Astrocyte of the cerebellum (primary cell): ENCODE measurements around the gene CEP164.
A peak's percentile ranks its signal among the peaks of the same experiment; 100 is the strongest.

ENCODE experiments used
- DNase-seq: peaks from one replicate; pipeline ENCODE4 v3.0.0-alpha.2; 2011; ENCODE audit warnings: low read depth
- H3K4me3 ChIP-seq: 2 replicates; pipeline ENCODE4 v1.5.1; 2011; ENCODE audit warnings: mild to moderate bottlenecking, low read depth, low read length, moderate library complexity
- in situ Hi-C: cut with HindIII; loops from 2 replicates; pipeline ENCODE4 v1.10.0; 2017; ENCODE audit warnings: low sequenced_read_pairs
- TF ChIP-seq, protein P1 (sequence below): IDR thresholded peaks from 2 replicates; pipeline ENCODE4 v1.5.1; 2012; ENCODE audit warnings: low read length, low read depth, moderate library complexity, mild to moderate bottlenecking; ENCODE audit errors: missing control alignments

CEP164 gene

GRCh38 chr11:117327567-117328374 is at the start of gene CEP164:
CEP164 (plus strand) TSS chr11:117327854; CDS start chr11:117338587, 10,733 bp downstream.
- H3K4me3 ChIP-seq, result peak within 1 kb of the TSS; percentile 87
- peak; percentile 87 for DNase-seq
- in situ Hi-C loops, result no loop called here
- TF ChIP-seq, protein P1, sequence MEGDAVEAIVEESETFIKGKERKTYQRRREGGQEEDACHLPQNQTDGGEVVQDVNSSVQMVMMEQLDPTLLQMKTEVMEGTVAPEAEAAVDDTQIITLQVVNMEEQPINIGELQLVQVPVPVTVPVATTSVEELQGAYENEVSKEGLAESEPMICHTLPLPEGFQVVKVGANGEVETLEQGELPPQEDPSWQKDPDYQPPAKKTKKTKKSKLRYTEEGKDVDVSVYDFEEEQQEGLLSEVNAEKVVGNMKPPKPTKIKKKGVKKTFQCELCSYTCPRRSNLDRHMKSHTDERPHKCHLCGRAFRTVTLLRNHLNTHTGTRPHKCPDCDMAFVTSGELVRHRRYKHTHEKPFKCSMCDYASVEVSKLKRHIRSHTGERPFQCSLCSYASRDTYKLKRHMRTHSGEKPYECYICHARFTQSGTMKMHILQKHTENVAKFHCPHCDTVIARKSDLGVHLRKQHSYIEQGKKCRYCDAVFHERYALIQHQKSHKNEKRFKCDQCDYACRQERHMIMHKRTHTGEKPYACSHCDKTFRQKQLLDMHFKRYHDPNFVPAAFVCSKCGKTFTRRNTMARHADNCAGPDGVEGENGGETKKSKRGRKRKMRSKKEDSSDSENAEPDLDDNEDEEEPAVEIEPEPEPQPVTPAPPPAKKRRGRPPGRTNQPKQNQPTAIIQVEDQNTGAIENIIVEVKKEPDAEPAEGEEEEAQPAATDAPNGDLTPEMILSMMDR, result no peak

DNA sequence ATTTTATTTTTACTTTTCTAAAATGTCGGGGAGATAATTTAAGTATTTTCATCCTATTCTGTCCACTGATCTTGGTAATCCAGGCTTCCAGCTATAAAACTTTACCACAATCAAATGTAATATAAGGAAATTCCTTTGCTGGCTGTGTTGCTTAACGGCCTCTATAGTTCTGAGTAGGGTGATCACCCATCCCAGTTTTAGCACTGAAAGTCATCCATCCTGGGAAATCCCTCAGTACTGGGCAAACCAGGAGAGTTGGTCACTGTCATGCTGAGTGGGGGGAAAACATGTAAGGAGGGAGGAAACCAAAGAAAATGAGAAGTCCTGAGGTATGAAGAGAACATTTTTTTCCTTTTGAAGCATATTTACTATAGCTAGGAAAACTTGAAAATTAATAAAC is 49.3 kb upstream of the CEP164 start:
- TF ChIP-seq, protein P1, result no peak

DNA sequence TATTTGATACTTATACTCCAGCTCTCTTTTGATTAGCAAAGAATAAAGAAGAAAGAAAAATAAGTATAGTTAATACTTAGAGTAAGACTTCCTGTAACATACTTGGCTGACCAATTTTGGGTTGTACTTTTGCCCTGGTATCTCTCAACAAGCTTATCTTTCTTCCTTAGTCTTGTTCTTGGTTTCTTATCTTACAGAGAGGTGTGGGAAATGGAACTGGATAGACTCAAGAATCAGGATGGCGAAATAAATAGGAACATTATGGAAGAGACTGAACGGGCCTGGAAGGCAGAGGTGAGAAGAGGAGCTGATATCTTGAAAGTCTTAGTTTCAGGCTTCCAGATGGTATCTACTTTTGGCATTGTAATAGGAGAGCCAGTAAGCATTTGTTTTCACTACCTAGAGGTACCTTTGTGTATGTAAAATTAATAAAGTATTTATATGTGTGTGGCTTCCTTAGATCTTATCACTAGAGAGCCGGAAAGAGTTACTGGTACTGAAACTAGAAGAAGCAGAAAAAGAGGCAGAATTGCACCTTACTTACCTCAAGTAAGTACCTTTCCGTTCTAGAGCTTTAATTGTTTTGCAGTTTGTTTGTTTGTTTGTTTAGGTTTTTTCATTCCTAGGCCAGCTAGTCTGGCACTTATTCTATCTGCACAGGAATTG is 47.8 kb upstream of the CEP164 start:
- H3K4me3 ChIP-seq, result no peak overlapping the region
- TF ChIP-seq, protein P1, result no peak
- DNase-seq, result no peak
- in situ Hi-C loops, result loop anchor here (5.0 kb wide), 1 partner anchor 38 kb away; no protein-coding TSS in a partner anchor

More for the DNA sequence above, 49.3 kb upstream of the CEP164 start:
- no peak for DNase-seq
- in situ Hi-C loops, result loop anchor here (5.0 kb wide), 1 partner anchor 36 kb away; no protein-coding TSS in a partner anchor
- no peak overlapping the region for H3K4me3 ChIP-seq

GRCh38 chr11:117281159-117281558 is 46.5 kb upstream of the CEP164 start:
- H3K4me3 ChIP-seq, result no peak overlapping the region

DNA sequence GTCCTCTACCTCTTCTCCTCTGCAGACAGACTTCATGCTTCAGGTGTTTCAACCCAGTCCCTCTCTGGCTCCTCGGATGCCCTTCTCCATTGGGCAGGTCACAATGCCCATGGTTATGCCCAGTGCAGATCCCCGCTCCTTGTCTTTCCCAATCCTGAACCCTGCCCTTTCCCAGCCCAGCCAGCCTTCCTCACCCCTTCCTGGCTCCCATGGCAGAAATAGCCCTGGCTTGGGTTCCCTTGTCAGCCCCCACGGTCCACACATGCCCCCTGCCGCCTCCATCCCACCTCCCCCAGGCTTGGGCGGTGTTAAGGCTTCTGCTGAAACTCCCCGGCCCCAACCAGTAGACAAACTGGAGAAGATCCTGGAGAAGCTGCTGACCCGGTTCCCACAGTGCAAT is 45.8 kb upstream of the CEP164 start:
- no peak for DNase-seq
- TF ChIP-seq, protein P1, result no peak
- no peak overlapping the region for H3K4me3 ChIP-seq
- in situ Hi-C loops, result no loop called here

More at GRCh38 chr11:117281159-117281558, 46.5 kb upstream of the CEP164 start:
- peak; percentile 91 for DNase-seq
- TF ChIP-seq, protein P1, result no peak
- in situ Hi-C loops, result no loop called here

DNA sequence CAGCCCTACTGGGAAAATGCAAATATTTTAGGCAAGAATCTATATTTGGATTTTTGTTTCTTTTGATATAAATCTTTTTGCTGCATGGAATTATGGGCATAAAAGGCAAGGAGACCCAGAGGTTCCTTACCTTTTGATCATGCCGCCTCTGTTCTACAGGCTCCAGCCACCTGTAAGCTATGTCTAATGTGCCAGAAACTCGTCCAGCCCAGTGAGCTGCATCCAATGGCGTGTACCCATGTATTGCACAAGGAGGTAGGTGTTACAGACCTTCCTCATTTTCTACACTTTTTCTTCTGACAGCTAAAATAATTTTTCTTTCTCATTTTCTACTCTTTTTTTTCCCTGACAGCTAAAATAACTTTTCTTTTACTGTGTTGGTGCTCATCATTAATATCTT is 44.7 kb upstream of the CEP164 start:
- TF ChIP-seq, protein P1, result no peak
- H3K4me3 ChIP-seq, result no peak overlapping the region
- no peak for DNase-seq
- in situ Hi-C loops, result no loop called here
